ENCODE measurements around the gene CD276.

CD276 gene

DNA sequence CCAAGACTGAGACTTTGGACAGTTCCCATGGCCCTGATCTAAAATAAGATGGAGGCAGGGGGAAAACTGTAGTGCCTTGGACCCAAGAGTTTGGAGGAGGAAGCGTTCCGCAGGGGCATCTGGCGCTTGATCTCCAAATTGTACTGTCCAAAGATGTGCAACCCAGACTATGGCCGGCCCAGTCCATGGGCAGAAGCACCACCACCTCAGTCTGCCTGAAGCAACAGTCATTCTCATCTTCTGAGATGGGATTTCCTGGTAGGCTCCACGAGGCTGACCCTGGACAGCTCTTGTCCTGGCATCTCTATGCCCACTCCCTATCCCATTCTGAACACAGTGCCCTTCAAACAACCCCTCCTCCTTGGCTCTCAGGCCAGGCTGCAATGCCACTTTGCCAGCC lies 65.3 kb downstream of the CD276 start:
- no peak for DNase-seq

DNA sequence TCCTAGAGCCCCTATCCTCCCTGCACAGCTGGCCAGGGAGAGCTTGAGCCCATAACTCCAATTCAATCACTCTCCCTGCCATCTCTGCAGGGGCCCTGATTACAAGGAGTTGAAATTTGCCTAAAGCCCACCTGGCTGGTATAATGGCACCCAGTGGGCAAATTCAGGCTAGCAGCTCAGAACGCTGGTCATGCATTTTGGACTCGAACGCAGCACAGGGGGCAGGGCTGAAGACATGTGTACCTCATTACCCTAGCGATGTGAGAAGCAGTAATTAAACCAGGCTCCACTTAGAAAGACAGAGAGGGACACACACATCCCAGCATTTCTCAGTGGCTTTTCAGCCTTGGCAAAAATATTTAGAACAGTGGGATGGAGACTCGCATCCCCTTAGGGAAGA lies 65.8 kb downstream of the CD276 start:
- DNase-seq: no peak

DNA sequence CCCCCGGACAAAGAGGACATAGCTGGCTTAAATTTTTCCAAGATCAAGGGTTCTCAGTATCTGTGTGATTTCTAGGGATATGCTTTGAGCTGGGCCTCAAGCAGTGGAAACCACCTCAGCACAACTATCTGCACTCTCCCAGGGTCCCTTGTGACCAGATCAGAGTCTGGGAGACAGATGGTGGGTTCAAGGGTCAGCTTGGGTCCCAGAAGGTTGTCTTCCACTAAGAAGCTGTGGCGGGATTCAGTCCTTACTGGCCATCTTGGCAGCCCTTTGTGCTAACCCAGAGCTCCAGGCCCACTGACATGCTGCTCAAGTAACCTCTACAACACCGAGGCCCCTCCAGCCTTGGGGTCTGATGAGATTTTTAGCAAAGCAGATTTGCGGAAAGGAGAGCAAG lies 66.3 kb downstream of the CD276 start:
- DNase-seq: no peak

DNA sequence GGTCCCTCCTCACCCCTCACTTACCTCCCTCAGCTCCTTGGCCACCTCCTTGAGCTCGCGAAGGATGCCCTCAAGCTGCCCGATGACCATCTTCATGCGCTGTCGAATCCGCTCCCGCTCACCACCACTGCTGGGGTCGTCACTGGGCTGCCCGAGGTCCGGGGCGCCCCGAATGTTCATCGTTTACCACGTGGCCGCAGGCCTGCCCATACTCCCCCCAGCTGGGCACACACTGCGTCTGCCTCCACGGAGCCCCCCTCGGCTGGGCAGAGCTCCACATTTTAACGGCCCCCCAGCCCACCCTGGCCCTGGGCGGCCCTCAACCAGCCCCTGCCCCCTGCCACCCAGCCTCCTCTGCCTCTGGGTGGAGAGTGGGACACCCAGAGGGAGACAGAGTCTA lies 66.8 kb downstream of the CD276 start:
- DNase-seq: no peak

DNA sequence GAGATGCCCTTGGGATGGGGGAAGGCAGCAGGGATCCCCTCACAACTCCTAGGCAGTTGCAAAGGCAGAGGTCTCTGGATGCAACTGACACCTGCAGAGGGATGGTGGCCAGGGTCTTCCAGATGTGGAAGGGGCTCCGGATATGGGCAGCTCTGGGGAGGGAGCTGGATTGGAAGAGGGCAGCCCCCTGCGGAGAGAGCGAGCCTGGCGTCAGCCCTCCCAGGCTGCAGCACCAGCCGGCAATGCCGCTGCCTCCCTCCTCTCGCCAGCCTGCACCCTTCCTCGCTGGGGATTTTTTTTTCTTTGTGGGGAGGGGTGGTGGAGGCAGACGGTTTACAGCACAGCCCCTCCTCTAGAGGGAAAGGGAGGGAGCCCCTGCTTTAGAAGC lies 67.3 kb downstream of the CD276 start:
- DNase-seq: no peak

DNA sequence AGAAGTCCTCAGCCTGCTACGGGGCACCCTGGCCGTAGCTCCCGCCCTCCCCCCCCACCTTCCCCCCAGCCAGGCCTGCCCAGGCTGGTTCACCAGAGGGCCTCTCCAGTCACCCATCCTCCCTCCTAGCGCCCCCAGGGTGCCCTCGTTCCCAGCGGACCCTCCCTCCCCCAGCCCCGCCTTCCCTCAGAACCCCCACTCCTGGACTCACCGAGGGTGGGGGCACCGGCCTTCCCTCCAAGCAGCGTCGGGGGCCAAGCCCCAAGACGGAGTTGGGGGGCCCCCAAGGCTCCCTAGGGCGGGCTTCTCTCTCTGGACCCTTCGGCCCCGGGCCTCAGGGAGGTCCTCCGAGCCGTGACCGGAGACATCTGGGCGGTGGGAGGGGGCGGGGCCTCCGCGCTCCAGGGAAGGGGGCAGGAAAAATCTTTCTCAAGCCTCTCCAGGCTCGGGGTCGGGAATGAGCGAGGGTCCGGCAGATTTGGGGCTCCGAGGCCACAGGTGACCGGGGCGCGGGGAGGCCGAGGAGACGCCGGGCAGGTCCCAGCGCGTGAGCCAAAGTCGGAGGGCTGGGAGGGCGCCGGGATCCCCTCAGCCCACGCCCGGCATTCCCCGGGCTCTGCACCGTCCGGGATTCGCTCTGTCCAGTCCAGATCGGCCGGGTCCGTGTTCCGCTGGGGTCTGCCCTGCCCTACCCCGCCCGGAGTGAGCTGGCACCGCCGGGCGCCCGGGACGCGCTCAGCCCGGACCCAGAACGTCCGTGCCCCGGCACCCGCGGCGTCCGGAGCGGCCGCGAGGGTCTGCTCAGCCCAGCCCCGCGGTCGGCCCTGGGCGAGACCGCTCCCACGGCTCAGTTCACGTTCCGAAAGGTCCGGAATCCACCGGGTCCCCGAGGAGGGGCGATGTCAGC lies 68.0 kb downstream of the CD276 start:
- DNase-seq: no peak

DNA sequence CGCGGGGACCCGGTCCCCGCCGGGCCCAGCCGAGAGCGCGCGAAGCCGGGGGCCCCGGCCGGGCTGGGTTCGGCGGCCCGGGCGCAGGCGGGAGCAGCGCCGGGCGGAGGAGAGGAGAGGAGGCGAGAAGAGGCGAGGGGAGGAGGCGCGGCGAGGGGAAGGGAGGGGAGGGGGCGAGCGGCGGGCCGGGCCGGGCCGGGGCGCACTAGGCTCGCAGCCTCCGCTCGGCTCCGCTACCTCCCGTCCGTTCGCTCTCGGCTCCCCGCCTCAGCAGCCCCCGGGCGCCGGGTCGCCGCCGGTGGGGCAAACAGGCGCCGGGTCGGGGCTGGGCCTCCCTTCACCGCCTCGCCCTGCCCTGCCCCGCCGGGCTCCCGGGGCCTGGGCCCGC lies 68.6 kb downstream of the CD276 start:
- DNase-seq: no peak

DNA sequence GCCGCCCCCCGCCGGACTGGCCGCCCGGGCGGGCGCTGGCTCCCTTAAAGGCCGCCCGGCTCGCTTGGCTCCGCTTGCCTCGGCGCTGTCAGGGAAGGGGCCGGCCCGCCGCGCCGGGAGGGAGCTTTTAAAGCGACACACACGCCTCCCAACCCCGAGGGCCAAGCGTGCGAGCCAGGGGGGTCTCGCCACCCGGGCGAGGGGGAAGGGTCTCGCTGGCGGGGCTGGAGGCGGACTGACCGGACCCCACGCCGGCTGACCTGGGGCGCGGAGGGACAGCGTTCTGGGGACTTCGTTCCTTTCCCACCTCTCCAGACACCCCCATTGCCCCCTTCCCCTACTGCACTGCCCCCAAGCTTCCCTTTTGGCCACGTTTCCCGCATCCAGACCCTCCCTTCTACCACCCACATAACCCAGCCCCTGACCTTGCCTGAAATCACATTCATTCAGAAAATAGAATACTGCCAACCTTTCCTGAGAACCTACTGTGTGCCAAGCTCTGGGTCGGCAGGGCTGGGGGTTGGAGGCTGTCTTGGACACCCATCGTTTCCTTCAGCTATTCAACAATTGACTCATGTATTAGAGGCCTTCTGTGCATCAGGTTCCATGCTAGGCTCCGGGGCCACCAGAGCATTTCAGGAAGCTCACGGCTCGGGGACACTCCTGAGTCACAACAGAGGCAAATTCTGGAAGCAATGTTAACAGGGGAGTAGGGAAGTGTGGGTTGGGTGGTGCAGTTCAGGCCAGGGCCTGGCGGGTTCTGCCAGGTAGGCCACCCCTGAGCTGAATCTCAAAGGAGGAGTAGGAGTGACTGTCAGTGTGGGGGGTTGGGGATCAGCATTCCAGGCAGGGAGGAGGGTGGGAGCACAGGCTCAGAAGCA lies 69.3 kb downstream of the CD276 start, which contains the start of gene INSYN1:
Gene INSYN1 (minus strand): TSS at position 102 of the 881 bp plus-strand sequence. CDS start 2,221 bp downstream, outside the sequence.
- no peak for DNase-seq

DNA sequence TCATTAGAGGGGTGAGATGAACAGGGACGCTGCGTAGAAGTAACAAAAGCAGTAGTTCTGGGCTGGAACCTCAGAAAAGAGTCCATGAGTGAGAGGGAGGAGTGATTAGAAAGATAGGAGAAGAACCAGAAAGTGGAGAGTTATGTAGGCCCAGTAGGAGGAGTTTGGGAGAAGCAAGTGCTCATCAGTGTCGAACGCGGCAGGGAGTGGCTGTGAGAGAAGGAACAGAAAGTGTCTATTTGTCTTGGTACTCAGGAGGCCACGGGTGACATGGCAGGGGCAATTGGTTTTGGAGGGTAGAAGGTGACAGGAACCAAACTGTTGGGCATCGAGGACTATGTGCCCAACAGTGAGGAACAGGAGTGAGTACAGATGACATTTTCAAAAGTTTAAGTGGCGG lies 70.3 kb downstream of the CD276 start:
- DNase-seq: no peak

DNA sequence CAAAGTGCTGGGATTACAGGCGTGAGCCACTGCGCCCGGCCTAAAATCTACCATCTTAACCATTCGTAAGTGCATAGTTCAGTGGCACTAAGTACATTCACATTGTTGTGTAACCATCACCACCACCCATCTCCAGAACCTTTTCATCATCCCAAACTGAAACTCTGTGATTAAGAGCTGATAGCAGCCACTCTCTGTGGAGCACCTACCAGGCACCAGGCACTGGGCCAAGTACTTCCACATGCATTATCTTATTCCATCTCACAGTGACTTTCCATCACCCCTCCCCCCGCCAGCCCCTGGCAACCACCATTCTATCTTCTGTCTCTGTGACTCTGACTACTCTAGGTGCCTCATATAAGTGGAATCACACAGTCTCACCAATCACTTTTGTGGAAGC lies 71.3 kb downstream of the CD276 start:
- no peak for DNase-seq

DNA sequence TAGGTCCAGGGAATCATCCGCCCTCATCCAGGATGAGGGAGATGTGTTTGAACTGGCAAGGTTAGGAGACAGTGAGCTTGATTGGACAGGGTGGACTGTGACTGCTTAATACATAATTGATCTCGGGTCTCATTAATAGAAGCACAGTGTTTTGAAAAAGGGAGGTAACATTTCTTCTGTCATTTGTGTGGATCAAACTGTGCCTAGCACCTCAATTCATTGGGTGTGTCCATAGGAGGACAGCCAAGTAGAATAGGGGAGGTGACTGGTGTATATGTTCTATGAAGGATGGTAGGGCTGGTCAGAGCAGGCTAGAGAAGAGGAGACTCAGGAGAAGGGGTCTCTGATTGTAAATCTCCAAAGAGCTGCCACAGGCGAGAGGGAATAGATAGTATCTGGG lies 71.8 kb downstream of the CD276 start:
- no peak for DNase-seq

DNA sequence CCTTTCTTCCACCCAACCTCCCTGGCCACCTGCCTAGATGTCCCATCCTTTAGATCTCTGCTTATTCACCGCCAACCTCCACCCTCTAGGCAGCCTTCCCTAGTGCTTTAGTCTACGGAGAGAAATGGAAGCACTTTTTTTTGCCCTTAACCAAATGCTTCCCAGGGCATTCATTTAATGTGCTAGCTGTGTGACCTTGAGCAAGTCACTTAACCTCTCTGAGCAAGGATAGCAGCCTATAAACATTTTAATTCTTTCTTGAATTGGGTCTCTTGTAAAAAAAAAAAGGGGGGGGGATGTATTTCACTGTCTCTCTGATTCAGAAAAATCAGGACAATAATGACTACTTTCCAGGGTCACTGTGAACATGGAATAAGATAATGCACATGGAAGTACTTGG lies 72.2 kb downstream of the CD276 start:
- DNase-seq: no peak

DNA sequence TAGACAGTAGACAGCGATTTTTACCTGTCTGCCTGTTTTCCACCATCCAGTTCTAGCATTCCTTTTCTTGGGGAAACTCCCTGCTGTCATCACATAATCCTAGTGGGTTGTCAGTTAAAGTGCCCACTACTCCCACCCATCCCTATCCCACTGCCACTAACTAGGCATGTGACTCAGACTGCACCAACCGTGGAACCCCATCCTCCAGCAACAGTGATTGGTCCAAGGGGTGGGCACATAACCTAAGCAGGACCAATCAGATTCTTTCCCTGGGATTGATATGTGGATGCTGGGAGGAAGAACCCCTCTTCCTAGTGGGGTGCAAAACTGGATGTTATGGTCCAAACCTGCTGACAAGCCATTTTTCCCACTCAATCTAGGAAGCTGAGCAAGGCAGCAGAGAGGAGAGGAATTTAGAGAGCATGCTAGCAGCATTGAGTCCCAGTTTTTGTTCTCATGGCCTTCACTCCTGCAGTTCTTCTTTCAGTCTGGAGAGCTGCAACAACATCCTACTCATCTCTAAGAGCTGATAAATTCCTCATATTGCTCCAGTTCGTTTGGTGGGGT lies 72.8 kb downstream of the CD276 start:
- no peak for DNase-seq

DNA sequence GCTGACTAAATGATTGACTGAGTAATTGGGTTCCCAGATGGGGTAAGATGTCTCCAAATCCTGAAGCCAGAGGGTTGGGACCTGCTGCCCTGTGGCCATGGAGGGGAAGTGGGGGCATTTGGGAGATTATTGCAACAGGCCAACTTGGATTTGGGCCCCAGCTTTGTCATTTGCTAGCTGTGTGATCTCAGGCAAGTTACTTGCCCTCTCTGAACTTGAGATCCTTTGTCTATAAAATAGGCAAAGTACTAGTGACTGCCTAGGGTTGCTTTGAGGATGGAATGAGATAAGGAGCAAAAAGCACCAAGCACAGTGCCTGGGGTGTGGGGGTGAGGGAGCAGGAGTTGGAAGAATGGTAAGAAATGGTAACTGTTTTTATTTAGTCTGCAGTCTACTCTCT lies 73.4 kb downstream of the CD276 start:
- no peak for DNase-seq

DNA sequence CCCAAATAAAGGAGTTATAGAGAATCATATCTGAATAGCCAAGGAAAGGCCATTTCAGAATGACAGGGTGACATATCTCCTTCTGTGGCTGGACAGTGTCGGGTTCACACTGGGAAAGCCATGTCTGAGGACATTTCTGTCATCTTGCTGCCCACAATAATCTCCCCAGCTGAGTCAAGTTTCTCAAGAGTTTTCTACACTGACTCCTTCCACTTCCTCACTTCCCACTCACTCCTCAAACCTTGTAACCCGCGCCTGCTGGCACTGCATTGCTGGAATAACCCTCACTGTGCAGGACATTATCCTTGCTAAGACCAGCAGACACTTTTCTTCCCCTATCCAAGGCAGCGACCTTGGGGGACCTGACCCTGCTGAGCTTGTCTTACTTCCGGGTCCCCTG lies 74.3 kb downstream of the CD276 start:
- DNase-seq: no peak

DNA sequence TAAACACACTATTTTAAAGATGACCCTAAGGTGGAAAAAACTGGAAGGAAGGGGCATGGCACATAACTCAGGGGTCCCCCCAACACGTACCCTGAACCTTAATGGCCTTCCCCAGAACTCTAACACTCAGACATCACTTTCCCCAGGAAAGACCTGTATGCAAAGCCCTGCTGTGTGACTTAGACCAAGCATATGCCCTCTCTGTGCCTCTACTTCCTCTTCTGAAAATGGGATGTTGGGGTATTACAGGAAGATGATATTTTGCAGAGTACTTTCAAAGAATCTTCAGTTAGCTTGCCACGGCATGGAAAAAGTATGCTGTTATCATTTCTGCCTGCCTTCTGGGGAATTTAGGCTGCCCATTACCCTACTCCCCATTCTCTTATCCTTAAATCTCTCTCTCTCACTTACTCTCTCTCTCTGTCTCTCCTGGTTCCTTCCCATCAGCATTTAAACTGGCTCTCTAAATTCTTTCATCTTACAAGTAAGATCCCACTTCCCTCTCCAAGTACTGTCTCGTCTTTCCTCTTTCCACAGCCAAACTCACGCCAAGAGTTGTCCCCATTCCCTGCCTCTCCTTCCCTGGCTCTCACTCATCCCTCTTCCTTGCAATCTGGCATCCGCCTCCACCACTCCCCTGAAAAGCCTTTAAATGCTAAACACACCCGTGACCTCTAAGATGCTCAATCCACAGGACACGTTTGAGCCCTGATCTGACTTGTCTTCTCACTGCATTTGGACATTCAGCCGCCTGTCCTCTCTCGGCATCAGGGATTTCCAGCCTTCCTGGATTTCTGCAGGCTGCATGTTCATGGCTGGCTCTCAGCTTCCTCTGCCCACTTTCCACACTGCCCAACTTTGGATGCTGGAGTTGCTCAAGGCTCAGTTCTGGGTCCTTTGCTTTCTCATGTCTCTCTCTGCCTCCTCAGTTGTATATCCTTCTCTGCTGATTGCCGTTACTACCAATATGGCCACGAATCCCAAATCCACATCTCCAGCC lies 76.4 kb downstream of the CD276 start:
- no peak for DNase-seq

DNA sequence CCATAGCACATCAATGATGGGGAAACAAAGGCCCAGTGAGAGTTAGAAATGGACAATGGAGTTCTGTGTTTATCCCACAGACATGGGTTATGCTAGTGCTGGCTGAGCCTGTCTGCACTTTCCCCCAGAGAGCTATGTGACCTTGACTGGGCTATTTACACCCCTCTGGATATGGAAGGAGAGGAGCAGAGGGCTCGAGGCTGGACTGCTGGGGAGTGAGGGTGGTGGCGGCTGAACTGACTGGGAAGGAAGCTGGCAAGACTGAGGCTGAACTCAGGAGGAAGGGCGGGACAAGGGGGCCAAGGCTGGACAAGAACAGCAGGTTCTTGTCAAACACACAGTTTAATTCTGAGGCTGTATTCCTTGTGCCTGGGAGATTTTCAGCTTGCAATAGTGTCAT lies 79.7 kb downstream of the CD276 start:
- no peak for DNase-seq

Data from T1000 (cell line).